ENCODE measurements around the gene ANKRD29. TPM values are rescaled to one million over a fixed set of nuclear protein-coding genes. Genes with fewer than 3 reads are reported as not detected.

ANKRD29 gene
- total RNA-seq, 1 donor from 2014 or later = 1.2 TPM

DNA sequence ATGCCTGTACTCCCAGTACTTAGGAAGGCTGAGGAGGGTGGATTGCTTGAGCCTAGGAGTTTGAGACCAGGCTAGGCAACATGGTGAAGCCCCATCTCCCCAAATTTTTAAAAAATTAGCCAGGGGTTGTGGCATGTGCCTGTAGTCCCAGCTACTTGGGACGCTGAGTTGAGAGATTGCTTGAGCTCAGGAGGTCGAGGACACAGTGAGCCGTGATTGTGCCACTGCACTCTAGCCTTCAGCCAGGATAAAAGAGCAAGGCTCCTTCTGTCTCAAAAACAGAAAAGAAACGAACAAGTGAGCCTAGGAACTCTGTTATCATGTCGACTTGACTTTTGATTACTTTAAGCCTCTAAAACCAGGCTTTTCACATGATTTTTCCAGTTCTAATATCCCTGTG is 90.1 kb downstream of the ANKRD29 start:
- H3K4me3 ChIP-seq (ENCODE audit: low read depth, low read length) = no peak overlapping the region
- no peak for DNase-seq (ENCODE audit: low read depth)
- TF ChIP-seq, protein P1, sequence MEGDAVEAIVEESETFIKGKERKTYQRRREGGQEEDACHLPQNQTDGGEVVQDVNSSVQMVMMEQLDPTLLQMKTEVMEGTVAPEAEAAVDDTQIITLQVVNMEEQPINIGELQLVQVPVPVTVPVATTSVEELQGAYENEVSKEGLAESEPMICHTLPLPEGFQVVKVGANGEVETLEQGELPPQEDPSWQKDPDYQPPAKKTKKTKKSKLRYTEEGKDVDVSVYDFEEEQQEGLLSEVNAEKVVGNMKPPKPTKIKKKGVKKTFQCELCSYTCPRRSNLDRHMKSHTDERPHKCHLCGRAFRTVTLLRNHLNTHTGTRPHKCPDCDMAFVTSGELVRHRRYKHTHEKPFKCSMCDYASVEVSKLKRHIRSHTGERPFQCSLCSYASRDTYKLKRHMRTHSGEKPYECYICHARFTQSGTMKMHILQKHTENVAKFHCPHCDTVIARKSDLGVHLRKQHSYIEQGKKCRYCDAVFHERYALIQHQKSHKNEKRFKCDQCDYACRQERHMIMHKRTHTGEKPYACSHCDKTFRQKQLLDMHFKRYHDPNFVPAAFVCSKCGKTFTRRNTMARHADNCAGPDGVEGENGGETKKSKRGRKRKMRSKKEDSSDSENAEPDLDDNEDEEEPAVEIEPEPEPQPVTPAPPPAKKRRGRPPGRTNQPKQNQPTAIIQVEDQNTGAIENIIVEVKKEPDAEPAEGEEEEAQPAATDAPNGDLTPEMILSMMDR (conservative IDR thresholded peaks at IDR 0.05; ENCODE audit: low read depth, low read length) = no peak

GRCh38 chr18:23572012-23572411 is 90.7 kb downstream of the ANKRD29 start:
- no peak for DNase-seq (ENCODE audit: low read depth)
- TF ChIP-seq, protein P1 (conservative IDR thresholded peaks at IDR 0.05; ENCODE audit: low read depth, low read length) = no peak

GRCh38 chr18:23570912-23571504 is 91.7 kb downstream of the ANKRD29 start:
- TF ChIP-seq, protein P1 (conservative IDR thresholded peaks at IDR 0.05; ENCODE audit: low read depth, low read length) = no peak
- DNase-seq (ENCODE audit: low read depth) = no peak
- H3K4me3 ChIP-seq (ENCODE audit: low read depth, low read length) = no peak overlapping the region

More at GRCh38 chr18:23572012-23572411, 90.7 kb downstream of the ANKRD29 start:
- H3K4me3 ChIP-seq (ENCODE audit: low read depth, low read length) = no peak overlapping the region

- H3K4me3 ChIP-seq (ENCODE audit: low read depth, low read length) = no peak overlapping the region
- TF ChIP-seq, protein P1 (conservative IDR thresholded peaks at IDR 0.05; ENCODE audit: low read depth, low read length) = no peak
- DNase-seq (ENCODE audit: low read depth) = no peak
Observed at GRCh38 chr18:23569299-23570063, 93.2 kb downstream of the ANKRD29 start.

GRCh38 chr18:23568281-23569138 is 94.2 kb downstream of the ANKRD29 start:
- TF ChIP-seq, protein P1 (conservative IDR thresholded peaks at IDR 0.05; ENCODE audit: low read depth, low read length) = no peak
- no peak for DNase-seq (ENCODE audit: low read depth)
- no peak overlapping the region for H3K4me3 ChIP-seq (ENCODE audit: low read depth, low read length)

DNA sequence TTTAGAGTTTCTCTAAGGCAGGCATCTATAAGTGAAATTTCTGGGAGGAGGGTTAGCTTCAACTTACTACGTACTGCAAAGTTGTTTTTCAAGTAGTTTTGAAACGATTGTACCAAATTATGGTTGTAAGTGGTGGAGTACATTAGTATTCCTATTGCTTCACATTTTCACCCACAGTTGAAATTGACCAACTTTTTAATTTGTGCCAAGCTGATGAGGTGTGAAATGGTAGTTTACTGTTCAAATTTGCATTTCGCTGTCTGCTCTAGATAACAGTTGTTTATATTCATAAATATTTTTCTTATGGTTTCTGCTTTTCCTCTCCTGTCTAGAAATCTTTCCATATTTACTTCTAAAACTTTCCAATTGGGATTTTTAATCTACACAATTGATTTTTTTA is 95.0 kb downstream of the ANKRD29 start:
- DNase-seq (ENCODE audit: low read depth) = no peak

More for the DNA sequence above, 95.0 kb downstream of the ANKRD29 start:
- TF ChIP-seq, protein P1 (conservative IDR thresholded peaks at IDR 0.05; ENCODE audit: low read depth, low read length) = no peak
- no peak overlapping the region for H3K4me3 ChIP-seq (ENCODE audit: low read depth, low read length)

All from epithelial cell of proximal tubule (primary cell).